ENCODE data around the gene CTBP2.
A peak's percentile ranks its signal among the peaks of the same experiment; 100 is the strongest.
"Not testable (repeated sequence)": the region's sequence is repeated elsewhere in the genome, so short reads cannot be mapped to it uniquely, and the experiment has no call there.

Gene CTBP2

GRCh38 chr10:125163803-125164202 is 3.4 kb upstream of the CTBP2 start:
- TF ChIP-seq CTCF (IDR thresholded peaks at IDR 0.05; ENCODE audit: borderline replicate concordance, insufficient read depth, low read depth, low read length) = no peak
- no peak overlapping the region for H3K4me3 ChIP-seq (ENCODE audit: low read depth, low read length)

GRCh38 chr10:125163312-125163711 is 2.9 kb upstream of the CTBP2 start:
- H3K4me3 ChIP-seq (ENCODE audit: low read depth, low read length) = not testable (repeated sequence)

- TF ChIP-seq CTCF (IDR thresholded peaks at IDR 0.05; ENCODE audit: borderline replicate concordance, insufficient read depth, low read depth, low read length) = no peak
- H3K4me3 ChIP-seq (ENCODE audit: low read depth, low read length) = no peak overlapping the region
Measured at GRCh38 chr10:125162120-125162931, 2.0 kb upstream of the CTBP2 start.

DNA sequence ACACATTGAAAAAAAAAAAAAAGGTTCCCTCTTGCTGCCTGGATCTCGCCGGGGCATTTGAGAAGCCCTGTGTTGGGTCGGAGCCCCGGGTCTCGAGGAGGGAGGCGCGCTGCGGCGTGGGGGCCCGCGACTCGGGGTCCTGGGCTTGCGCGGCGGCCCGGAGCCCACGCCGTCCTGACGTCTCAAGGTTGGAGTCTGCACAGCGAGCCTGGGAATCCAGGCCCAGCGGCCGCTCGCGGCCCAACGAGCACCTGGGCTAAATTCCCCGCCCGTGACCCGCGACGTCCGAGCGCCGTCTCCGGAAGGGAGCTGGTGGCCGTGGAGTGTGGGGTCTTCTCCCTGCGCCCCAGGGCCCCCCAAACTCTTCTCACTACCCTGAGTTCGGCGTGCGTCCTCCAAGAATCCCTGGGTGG is 1.4 kb upstream of the CTBP2 start:
- peak overlapping the region; percentile 16 for H3K4me3 ChIP-seq (ENCODE audit: low read depth, low read length)
- no peak for TF ChIP-seq CTCF (IDR thresholded peaks at IDR 0.05; ENCODE audit: borderline replicate concordance, insufficient read depth, low read depth, low read length)

DNA sequence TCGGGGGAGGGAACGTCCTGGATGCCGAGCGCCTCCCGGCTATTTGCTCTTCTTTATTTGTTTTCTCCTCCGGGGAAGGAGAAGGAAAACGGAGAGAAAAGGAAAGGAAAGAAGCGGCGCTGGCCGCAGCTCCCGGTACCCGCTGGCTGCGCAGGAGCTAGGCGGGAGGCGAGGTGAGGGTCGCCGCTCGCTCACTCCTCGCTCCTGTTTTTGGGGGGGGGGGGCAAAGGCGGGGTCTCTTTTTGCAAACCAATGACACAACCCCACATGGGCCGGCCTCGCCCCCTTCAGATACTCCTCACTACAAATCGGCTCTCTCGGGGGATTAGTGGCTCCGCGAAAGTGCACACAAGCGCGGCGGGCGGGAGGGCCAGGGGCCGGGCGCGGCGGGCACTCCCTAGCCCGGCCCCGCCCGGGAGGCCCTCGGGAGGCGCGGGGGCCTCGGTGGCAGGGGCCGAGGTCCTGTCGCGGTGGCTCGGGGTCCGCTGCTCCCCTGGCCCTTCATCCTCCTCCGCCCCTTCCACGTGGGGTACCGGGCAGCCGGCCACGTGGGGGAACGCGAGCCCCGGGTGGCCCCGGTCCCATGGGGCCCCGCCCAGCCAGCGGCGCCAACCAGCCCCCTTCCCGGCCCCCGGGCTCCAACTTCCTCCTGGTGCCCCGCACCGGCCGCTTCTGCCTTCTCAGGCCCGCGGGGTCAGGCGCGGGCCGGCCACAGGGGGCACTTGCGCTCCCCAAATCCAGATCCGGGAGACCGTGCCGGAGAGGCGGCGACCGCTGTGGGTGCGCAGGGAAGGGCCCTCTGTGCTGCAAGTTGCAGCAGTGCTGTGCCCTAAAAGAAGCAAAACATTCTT is 718 bp upstream of the CTBP2 start:
- peak overlapping the region; percentile 38 for H3K4me3 ChIP-seq (ENCODE audit: low read depth, low read length)
- TF ChIP-seq CTCF (IDR thresholded peaks at IDR 0.05; ENCODE audit: borderline replicate concordance, insufficient read depth, low read depth, low read length) = peak; percentile 48

GRCh38 chr10:125159486-125159931 is 854 bp downstream of the CTBP2 start:
- H3K4me3 ChIP-seq (ENCODE audit: low read depth, low read length) = peak overlapping the region; percentile 53
- no peak for TF ChIP-seq CTCF (IDR thresholded peaks at IDR 0.05; ENCODE audit: borderline replicate concordance, insufficient read depth, low read depth, low read length)

DNA sequence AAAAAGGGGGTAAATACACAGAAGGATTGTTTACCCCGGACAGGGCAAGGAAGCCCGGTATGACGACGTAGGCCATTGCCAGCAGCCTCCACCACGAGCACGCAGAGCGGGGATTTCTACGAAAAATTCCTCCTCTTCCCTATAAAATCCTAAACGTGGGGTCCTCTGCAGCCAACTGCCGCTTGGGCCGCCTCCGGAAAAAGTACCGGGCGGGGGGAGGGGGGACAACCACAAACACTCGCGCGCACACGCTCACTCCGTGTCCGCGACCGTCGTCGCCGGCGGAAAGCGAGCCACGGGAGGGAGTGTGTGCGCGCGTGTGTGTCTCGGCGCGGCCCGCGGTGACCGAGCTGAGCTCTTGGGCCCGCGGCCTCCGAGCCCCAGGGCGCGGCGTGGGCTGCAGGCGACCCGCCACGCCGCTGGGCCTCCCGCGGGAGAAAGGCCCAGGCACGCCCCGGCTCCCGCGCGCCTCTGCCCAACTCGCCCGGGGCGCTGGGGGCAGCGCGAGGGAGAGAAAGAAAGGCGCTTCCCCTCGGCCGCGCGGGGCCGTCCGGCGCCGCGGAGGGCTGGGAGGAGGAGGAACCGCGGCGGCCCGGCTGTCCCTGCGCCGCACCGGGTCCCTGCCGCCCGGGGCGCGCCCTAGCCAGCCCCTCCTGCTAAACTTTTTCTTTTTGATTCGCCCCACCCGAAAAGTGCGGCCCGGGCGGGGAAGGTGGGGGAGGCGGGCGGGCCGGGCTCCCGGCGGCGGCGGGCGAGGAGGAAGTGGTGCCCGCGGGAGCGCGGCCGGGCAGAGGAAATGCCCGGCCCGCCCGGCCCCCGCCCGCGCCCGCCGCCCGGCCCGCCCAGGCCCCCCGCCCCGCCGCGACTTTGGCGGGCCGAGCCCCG is 1.5 kb downstream of the CTBP2 start:
- H3K4me3 ChIP-seq (ENCODE audit: low read depth, low read length) = peak overlapping the region; percentile 39

More for the DNA sequence above, 1.5 kb downstream of the CTBP2 start:
- TF ChIP-seq CTCF (IDR thresholded peaks at IDR 0.05; ENCODE audit: borderline replicate concordance, insufficient read depth, low read depth, low read length) = no peak

Measured in GM12875 (cell line).